Activated T-helper 1 cell treated with anti-CD3 and anti-CD28 coated beads, Interleukin-2, amount 50 U/mL, for 16 hours (primary cell): ENCODE measurements around the gene SEPTIN6.
A peak's percentile ranks its signal among the peaks of the same experiment; 100 is the strongest.

Experiments used
- DNase-seq, 2 donors: peaks; one replicate each; pipeline ENCODE4 v3.0.0-alpha.2; 2020; ENCODE audit warnings: low read depth in 1 of 2, low spot score in 1 of 2

The SEPTIN6 gene

GRCh38 chrX:119655125-119655524 lies 37.8 kb downstream of the SEPTIN6 start:
- peak; percentile 27 to 44 for DNase-seq

GRCh38 chrX:119654112-119654531 lies 38.8 kb downstream of the SEPTIN6 start:
- DNase-seq, result no peak

GRCh38 chrX:119648421-119648775 lies 44.6 kb downstream of the SEPTIN6 start:
- DNase-seq, result no peak

- DNase-seq, result peak in 1 of 2 donors; percentile 53
Measured at GRCh38 chrX:119647552-119648420, 45.2 kb downstream of the SEPTIN6 start.

- DNase-seq, result no peak
Measured at GRCh38 chrX:119647089-119647488, 45.9 kb downstream of the SEPTIN6 start.

- DNase-seq, result no peak
Measured at GRCh38 chrX:119646515-119646914, 46.5 kb downstream of the SEPTIN6 start.

GRCh38 chrX:119643696-119644095 lies 49.3 kb downstream of the SEPTIN6 start:
- DNase-seq, result no peak
